Common myeloid progenitor, CD34-positive (primary cell): Measurements from ENCODE around the gene HUNK.
"Not testable (repeated sequence)": the region's sequence is repeated elsewhere in the genome, so short reads cannot be mapped to it uniquely, and the experiment has no call there.

Experiments
- CTCF ChIA-PET: fragments of 350-600 bp; sonication (Branson Sonifier 250); formaldehyde crosslinking; loops from one replicate; lab custom pipeline; 2021; ENCODE audit warnings: antibody characterized with exemption; lab: Charles Lee
- POLR2A ChIA-PET: fragments of 350-600 bp; sonication (Branson Sonifier 250); formaldehyde crosslinking; loops from one replicate; lab custom pipeline; 2021; ENCODE audit warnings: antibody characterized with exemption; lab: Charles Lee
- DNase-seq, 3 donors: peaks; one replicate each; pipeline versions ENCODE4 v3.0.0 to v3.0.0-alpha.2; 2013
- H3K27ac ChIP-seq, 2 experiments: 1 replicate in 1 of 2; 2 replicates in 1 of 2; pipeline ENCODE4 v1.7.0; 2013; ENCODE audit warnings: inconsistent platforms in 2 of 2, low read length in 2 of 2, mild to moderate bottlenecking in 2 of 2, low read depth in 1 of 2, moderate library complexity in 1 of 2; ENCODE audit not compliant: severe bottlenecking in 2 of 2, insufficient read depth in 1 of 2, poor library complexity in 1 of 2
- H3K27me3 ChIP-seq, 5 experiments: replicated peaks in 2 of 5; 1 replicate in 3 of 5; 2 replicates in 2 of 5; pipeline versions ENCODE4 v1.6.1 to v1.7.0; 2013; ENCODE audit warnings: low read length in 4 of 5, mild to moderate bottlenecking in 2 of 5, moderate library complexity in 2 of 5, inconsistent platforms in 1 of 5; ENCODE audit not compliant: insufficient read depth in 5 of 5, control insufficient read depth in 4 of 5
- H3K36me3 ChIP-seq, 4 experiments: 1 replicate in 2 of 4; 2 replicates in 2 of 4; pipeline versions ENCODE4 v1.6.1 to v1.7.0; 2013; ENCODE audit warnings: low read length in 3 of 4, control low read depth in 1 of 4, mild to moderate bottlenecking in 1 of 4; ENCODE audit not compliant: control insufficient read depth in 4 of 4, insufficient read depth in 4 of 4
- H3K4me1 ChIP-seq, 4 experiments: 1 replicate in 3 of 4; 2 replicates in 1 of 4; pipeline versions ENCODE4 v1.6.1 to v1.7.1; 2013; ENCODE audit warnings: low read length in 3 of 4, mild to moderate bottlenecking in 3 of 4, control low read depth in 1 of 4, inconsistent platforms in 1 of 4, moderate library complexity in 1 of 4; ENCODE audit not compliant: control insufficient read depth in 4 of 4, insufficient read depth in 4 of 4; ENCODE audit errors: control extremely low read depth in 1 of 4
- H3K4me3 ChIP-seq, 7 experiments: 1 replicate in 4 of 7; 2 replicates in 3 of 7; pipeline versions ENCODE4 v1.5.1 to v1.7.0; 2013; ENCODE audit warnings: mild to moderate bottlenecking in 7 of 7, low read length in 6 of 7, moderate library complexity in 6 of 7, inconsistent platforms in 2 of 7, low read depth in 2 of 7, control low read depth in 1 of 7; ENCODE audit not compliant: insufficient read depth in 4 of 7, control insufficient read depth in 1 of 7; ENCODE audit errors: extremely low read depth in 1 of 7
- H3K9me3 ChIP-seq, 5 experiments: 1 replicate in 4 of 5; 2 replicates in 1 of 5; pipeline versions ENCODE4 v1.6.1 to v1.7.1; 2013; ENCODE audit warnings: low read length in 4 of 5, mild to moderate bottlenecking in 2 of 5, inconsistent platforms in 1 of 5, low read depth in 1 of 5, moderate library complexity in 1 of 5; ENCODE audit not compliant: control insufficient read depth in 4 of 5, insufficient read depth in 2 of 5; ENCODE audit errors: control extremely low read depth in 1 of 5
- WGBS: methylation state at CpG from one replicate; pipeline ENCODE4 v1.1.5; 2013; ENCODE audit not compliant: insufficient coverage; 5-methylcytosine and 5-hydroxymethylcytosine counted together

Gene HUNK

DNA sequence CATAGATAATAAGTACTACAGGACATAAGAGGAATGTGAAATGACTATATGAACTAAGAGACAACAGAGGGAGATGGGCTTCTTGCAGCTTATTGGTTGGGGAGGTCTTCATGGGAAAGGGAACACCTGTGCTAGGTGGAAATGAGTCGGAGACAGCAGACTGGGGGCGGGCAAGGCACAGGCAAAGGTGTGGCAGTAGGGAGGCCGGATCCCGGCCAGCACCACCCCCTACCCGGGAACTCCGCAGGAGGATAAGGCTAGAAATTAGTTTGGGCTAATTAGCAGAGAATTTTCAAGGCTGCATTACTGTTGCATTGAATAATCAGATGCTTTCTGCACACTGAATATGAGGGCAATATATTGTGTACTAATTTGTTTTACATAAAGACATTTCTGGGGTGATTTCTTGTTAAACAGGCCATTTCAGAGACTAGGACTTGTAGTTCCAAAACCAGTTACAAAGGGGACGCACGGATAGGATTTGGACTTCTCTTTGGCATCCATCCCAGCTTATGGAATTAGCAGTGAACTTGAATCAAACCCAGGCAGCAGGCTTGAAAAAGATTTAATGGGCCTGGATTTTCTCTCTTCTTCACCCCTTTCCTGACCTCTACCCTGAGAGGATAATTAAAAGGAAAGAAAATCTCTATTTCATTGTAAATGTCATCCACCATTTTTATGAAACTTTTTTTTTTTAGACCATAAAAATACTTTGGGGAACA, 2.2 kb upstream of the HUNK start:
- H3K9me3 ChIP-seq: no peaks in the 10 kb centered on the region
- no peak overlapping the region for H3K27ac ChIP-seq
- DNase-seq: no peak
- ChIA-PET CTCF (interaction anchor here (0.6 kb wide), 1 partner anchor 76 kb away, joined by 5 read pairs; no protein-coding TSS in a partner anchor), POLR2A (no interaction called here)
- peaks cover 0 to 22% (median 17%) of the 10 kb centered on the region in 4 experiments for H3K4me1 ChIP-seq
- WGBS: 82% methylated on average over 8 of the region's 8 CpGs
- no peak overlapping the region for H3K4me3 ChIP-seq
- peaks cover 9 to 75% (median 31%) of the 10 kb centered on the region in 5 experiments for H3K27me3 ChIP-seq
- H3K36me3 ChIP-seq: no peaks in the 10 kb centered on the region

DNA sequence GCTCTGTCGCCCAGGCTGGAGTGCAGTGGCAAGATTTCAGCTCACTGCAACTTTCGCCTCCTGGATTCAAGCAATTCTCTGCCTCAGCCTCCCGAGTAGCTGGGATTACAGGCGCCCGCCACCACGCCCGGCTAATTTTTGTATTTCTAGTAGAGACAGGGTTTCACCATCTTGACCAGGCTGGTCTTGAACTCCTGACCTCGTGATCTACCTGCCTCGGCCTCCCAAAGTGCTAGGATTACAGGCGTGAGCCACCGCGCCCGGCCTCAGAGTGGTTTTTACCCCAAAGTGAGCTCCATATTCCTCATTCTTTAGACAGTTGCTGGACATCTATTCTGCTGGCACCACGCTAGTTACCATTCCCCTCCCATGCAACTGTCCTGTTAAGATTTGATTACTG, 1.4 kb upstream of the HUNK start:
- DNase-seq, CTCF ChIA-PET, H3K4me3 ChIP-seq, H3K36me3 ChIP-seq, H3K9me3 ChIP-seq, POLR2A ChIA-PET, H3K27ac ChIP-seq: not testable (repeated sequence)
- Histone ChIP-seq H3K27me3 (peaks cover 9 to 83% (median 34%) of the 10 kb centered on the region in 5 experiments), H3K4me1 (peaks cover 0 to 20% (median 16%) of the 10 kb centered on the region in 4 experiments)
- WGBS: 95% methylated on average over 7 of the region's 14 CpGs

DNA sequence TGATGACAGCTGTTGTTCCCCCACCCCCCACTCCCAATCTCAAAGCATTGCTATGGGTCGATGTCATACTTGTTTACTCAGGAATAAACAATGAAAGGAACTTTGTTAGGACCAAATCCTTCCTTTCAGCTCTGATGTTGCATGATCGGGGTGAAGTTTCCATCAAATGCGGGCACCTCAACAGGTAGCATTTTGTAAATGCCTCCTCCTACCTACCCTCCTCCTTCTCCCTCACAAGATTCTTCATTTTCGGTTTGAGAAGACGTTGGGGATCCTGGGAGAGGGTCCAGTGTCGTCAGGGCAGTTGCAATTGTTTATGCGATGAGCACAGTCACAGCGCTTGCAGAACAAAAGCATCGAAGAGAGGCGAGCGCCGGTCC, 758 bp upstream of the HUNK start:
- H3K4me3 ChIP-seq: peak overlapping the region in 3 of 7 experiments; percentile 63 to 70 (median 64)
- WGBS: 4% methylated on average over 7 of the region's 12 CpGs
- no peaks in the 10 kb centered on the region for H3K9me3 ChIP-seq
- H3K27me3 ChIP-seq: peaks cover 12 to 87% (median 34%) of the 10 kb centered on the region in 5 experiments
- peaks cover 0 to 20% (median 16%) of the 10 kb centered on the region in 4 experiments for H3K4me1 ChIP-seq
- no peak for DNase-seq
- POLR2A ChIA-PET: no interaction called here
- no peak overlapping the region for H3K27ac ChIP-seq
- CTCF ChIA-PET: no interaction called here
- no peaks in the 10 kb centered on the region for H3K36me3 ChIP-seq

DNA sequence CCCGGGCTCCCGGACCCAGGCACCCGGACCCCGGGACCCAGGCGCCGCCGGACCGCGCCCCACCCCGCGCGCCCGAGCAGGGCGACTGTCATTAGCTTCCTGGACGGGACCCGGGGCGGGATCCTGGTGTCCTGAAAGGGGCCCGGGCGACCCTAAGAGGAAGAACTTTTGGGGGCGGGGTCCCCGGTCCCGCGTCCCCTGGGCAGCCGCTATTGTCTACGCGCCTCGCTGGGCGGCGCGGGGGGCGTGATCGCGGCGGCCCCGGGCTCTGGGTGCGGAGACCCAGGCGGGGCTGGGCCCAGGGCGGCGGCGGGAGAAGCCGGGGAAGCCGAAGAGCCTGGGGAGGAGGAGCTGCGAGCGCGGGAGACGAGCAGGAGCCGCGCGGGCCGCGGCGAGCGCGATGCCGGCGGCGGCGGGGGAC, 465 bp downstream of the HUNK start:
- Histone ChIP-seq H3K36me3 (no peaks in the 10 kb centered on the region), H3K27ac (no peak overlapping the region), H3K27me3 (peaks cover 17 to 83% (median 36%) of the 10 kb centered on the region in 5 experiments), H3K9me3 (no peaks in the 10 kb centered on the region), H3K4me3 (peak overlapping the region; percentile 19 to 70 (median 59)), H3K4me1 (peaks cover 0 to 20% (median 16%) of the 10 kb centered on the region in 4 experiments)
- DNase-seq: no peak
- ChIA-PET CTCF (interaction anchor here (1.1 kb wide), 1 partner anchor 8 kb away, joined by 3 read pairs; no protein-coding TSS in a partner anchor), POLR2A (no interaction called here)
- WGBS: 0% methylated on average over 50 of the region's 58 CpGs

DNA sequence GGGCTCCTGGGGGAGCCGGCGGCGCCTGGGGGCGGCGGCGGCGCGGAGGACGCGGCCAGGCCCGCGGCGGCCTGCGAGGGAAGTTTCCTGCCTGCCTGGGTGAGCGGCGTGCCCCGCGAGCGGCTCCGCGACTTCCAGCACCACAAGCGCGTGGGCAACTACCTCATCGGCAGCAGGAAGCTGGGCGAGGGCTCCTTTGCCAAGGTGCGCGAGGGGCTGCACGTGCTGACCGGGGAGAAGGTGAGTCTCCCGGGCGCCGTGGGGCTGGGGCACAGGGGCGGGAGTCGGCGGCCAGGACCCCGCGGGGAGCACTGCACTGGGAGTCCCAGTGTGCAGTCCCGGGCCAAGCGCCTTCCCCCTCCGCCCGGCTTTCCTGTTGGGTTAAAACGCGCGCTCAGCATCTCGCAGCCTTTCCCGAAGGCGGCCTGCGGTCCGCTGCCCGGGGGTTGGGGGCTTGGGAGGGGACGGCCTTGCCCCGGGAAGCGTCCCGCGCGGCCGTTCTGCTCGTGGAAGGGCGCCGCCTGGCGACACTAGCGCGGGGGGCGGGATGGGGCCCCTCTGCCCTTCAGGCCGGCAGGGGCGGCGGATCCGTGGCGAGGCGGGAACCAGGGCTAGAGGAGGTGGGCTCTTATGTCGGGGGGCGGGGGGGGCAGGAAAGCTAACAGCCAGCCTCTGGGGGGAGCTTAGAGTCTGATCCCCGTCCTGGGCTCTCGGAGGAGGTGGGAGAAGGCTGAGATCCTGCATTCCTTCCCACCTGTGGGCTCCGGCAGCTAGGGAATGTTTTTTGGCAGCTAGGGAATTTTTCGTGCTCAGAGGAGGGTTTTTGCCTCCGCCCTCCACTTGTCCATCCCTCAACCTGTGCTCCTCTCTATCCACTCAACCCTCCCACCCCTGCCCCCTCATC, 1.1 kb downstream of the HUNK start:
- Histone ChIP-seq H3K27me3 (peaks cover 18 to 79% (median 38%) of the 10 kb centered on the region in 5 experiments), H3K27ac (no peak overlapping the region)

DNA sequence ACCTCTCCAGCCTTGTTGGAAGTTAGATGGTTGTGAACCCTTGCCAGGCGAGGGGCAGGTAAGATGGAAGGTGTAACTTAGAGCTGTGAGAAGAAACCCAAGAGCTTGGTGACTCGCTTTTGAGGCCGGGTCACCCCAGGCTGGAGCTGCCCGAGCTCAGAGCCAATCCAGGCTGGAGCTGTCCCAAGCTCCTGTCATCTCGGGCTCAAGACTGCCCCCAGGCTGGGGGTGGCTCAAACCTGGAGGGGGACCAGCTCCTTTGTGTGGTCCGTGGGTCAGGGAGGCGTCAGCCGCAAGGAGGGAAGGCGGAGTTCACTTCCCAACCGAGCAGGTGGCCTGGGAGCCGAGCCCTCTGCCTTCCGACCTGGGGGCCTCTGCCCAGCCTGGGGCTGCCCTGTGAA, 2.0 kb downstream of the HUNK start:
- POLR2A ChIA-PET: no interaction called here
- 40% methylated on average over 11 of the region's 12 CpGs for WGBS
- CTCF ChIA-PET: interaction anchor here (1.7 kb wide), 1 partner anchor 14 kb away, joined by 5 read pairs; no protein-coding TSS in a partner anchor
- peaks cover 0 to 20% (median 16%) of the 10 kb centered on the region in 4 experiments for H3K4me1 ChIP-seq
- H3K4me3 ChIP-seq: no peak overlapping the region
- peaks cover 19 to 79% (median 36%) of the 10 kb centered on the region in 5 experiments for H3K27me3 ChIP-seq
- no peaks in the 10 kb centered on the region for H3K9me3 ChIP-seq
- H3K36me3 ChIP-seq: no peaks in the 10 kb centered on the region
- no peak overlapping the region for H3K27ac ChIP-seq
- no peak for DNase-seq

More for the DNA sequence above, 1.1 kb downstream of the HUNK start:
- under 1% methylated on average over 50 of the region's 77 CpGs for WGBS
- Histone ChIP-seq H3K4me1 (peaks cover 0 to 20% (median 16%) of the 10 kb centered on the region in 4 experiments), H3K4me3 (peak overlapping the region in 6 of 7 experiments; percentile 34 to 70 (median 56)), H3K9me3 (no peaks in the 10 kb centered on the region), H3K36me3 (no peaks in the 10 kb centered on the region)
- DNase-seq: peak; percentile 31 to 70 (median 60)
- CTCF ChIA-PET: interaction anchor here (1.1 to 1.7 kb wide), 2 partner anchors 9 to 15 kb away, joined by 3 to 5 read pairs; no protein-coding TSS in a partner anchor
- POLR2A ChIA-PET: no interaction called here
